ENCODE data around the gene SRSF5.

GRCh38 chr14:69726761-69727511 is 40.0 kb upstream of the SRSF5 start:
- TF ChIP-seq, protein P1, sequence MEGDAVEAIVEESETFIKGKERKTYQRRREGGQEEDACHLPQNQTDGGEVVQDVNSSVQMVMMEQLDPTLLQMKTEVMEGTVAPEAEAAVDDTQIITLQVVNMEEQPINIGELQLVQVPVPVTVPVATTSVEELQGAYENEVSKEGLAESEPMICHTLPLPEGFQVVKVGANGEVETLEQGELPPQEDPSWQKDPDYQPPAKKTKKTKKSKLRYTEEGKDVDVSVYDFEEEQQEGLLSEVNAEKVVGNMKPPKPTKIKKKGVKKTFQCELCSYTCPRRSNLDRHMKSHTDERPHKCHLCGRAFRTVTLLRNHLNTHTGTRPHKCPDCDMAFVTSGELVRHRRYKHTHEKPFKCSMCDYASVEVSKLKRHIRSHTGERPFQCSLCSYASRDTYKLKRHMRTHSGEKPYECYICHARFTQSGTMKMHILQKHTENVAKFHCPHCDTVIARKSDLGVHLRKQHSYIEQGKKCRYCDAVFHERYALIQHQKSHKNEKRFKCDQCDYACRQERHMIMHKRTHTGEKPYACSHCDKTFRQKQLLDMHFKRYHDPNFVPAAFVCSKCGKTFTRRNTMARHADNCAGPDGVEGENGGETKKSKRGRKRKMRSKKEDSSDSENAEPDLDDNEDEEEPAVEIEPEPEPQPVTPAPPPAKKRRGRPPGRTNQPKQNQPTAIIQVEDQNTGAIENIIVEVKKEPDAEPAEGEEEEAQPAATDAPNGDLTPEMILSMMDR (IDR thresholded peaks at IDR 0.05): peak; percentile 69
- TF ChIP-seq ZNF138 (CRISPR knock-in tag; conservative IDR thresholded peaks at IDR 0.05) (no peak), CBFB (CRISPR knock-in tag; IDR thresholded peaks at IDR 0.05; ENCODE audit: low read depth) (no peak), ATF2 (CRISPR knock-in tag; IDR thresholded peaks at IDR 0.05; ENCODE audit: borderline replicate concordance, low read depth) (no peak), MXD4 (CRISPR knock-in tag; IDR thresholded peaks at IDR 0.05; ENCODE audit: borderline replicate concordance) (no peak), JUN (CRISPR knock-in tag; IDR thresholded peaks at IDR 0.05) (no peak), CREB1 (CRISPR knock-in tag; IDR thresholded peaks at IDR 0.05) (no peak), HMGXB4 (CRISPR knock-in tag; IDR thresholded peaks at IDR 0.05) (peak; percentile 91; the same call in 1 of the 2 replicates), ZBTB21 (CRISPR knock-in tag; IDR thresholded peaks at IDR 0.05; ENCODE audit: borderline replicate concordance) (no peak), ZNF512 (CRISPR knock-in tag; IDR thresholded peaks at IDR 0.05; ENCODE audit: borderline replicate concordance) (no peak), FOXP1 (CRISPR knock-in tag; IDR thresholded peaks at IDR 0.05; ENCODE audit: borderline replicate concordance) (peak; percentile 89; the same call in 1 of the 2 replicates)
- TF ChIP-seq, protein P2, sequence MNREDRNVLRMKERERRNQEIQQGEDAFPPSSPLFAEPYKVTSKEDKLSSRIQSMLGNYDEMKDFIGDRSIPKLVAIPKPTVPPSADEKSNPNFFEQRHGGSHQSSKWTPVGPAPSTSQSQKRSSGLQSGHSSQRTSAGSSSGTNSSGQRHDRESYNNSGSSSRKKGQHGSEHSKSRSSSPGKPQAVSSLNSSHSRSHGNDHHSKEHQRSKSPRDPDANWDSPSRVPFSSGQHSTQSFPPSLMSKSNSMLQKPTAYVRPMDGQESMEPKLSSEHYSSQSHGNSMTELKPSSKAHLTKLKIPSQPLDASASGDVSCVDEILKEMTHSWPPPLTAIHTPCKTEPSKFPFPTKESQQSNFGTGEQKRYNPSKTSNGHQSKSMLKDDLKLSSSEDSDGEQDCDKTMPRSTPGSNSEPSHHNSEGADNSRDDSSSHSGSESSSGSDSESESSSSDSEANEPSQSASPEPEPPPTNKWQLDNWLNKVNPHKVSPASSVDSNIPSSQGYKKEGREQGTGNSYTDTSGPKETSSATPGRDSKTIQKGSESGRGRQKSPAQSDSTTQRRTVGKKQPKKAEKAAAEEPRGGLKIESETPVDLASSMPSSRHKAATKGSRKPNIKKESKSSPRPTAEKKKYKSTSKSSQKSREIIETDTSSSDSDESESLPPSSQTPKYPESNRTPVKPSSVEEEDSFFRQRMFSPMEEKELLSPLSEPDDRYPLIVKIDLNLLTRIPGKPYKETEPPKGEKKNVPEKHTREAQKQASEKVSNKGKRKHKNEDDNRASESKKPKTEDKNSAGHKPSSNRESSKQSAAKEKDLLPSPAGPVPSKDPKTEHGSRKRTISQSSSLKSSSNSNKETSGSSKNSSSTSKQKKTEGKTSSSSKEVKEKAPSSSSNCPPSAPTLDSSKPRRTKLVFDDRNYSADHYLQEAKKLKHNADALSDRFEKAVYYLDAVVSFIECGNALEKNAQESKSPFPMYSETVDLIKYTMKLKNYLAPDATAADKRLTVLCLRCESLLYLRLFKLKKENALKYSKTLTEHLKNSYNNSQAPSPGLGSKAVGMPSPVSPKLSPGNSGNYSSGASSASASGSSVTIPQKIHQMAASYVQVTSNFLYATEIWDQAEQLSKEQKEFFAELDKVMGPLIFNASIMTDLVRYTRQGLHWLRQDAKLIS (CRISPR knock-in tag; IDR thresholded peaks at IDR 0.05; ENCODE audit: borderline replicate concordance): no peak
- TF ChIP-seq, protein P3, sequence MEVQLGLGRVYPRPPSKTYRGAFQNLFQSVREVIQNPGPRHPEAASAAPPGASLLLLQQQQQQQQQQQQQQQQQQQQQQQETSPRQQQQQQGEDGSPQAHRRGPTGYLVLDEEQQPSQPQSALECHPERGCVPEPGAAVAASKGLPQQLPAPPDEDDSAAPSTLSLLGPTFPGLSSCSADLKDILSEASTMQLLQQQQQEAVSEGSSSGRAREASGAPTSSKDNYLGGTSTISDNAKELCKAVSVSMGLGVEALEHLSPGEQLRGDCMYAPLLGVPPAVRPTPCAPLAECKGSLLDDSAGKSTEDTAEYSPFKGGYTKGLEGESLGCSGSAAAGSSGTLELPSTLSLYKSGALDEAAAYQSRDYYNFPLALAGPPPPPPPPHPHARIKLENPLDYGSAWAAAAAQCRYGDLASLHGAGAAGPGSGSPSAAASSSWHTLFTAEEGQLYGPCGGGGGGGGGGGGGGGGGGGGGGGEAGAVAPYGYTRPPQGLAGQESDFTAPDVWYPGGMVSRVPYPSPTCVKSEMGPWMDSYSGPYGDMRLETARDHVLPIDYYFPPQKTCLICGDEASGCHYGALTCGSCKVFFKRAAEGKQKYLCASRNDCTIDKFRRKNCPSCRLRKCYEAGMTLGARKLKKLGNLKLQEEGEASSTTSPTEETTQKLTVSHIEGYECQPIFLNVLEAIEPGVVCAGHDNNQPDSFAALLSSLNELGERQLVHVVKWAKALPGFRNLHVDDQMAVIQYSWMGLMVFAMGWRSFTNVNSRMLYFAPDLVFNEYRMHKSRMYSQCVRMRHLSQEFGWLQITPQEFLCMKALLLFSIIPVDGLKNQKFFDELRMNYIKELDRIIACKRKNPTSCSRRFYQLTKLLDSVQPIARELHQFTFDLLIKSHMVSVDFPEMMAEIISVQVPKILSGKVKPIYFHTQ (CRISPR knock-in tag; IDR thresholded peaks at IDR 0.05): no peak
